Fibroblast of mammary gland (primary cell): ENCODE data around the gene ZYG11A.

Experiments used
- DNase-seq: peaks from one replicate; pipeline ENCODE4 v3.0.0-alpha.2; 2010; ENCODE audit warnings: low read depth
- H3K4me3 ChIP-seq: 2 replicates; pipeline ENCODE4 v1.5.1; 2011; ENCODE audit warnings: low read depth, mild to moderate bottlenecking, low read length, moderate library complexity; ENCODE audit not compliant: control insufficient read depth
- TF ChIP-seq, protein P1 (sequence below): conservative IDR thresholded peaks from 2 replicates; pipeline ENCODE4 v1.5.1; 2011; ENCODE audit warnings: low read depth, low read length, inconsistent platforms; ENCODE audit not compliant: control insufficient read depth, insufficient read depth

Gene ZYG11A

DNA sequence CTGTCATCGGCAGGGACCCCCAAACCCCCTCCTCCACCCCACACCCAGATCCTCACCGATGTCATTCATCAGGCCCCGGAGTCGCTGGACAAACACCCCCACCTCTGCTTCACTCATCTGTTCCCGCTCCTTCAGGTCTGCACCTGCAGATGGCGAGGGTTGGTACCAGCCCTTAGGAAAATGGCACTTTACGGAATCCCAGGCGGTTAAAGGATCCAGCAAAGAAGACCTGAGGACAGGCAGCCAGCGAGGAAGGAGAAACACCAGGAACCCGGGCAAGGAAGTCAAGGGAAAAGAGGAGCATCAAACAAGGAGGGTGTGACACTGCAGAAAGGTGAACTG lies 65.2 kb downstream of the ZYG11A start:
- DNase-seq = no peak
- TF ChIP-seq, protein P1, sequence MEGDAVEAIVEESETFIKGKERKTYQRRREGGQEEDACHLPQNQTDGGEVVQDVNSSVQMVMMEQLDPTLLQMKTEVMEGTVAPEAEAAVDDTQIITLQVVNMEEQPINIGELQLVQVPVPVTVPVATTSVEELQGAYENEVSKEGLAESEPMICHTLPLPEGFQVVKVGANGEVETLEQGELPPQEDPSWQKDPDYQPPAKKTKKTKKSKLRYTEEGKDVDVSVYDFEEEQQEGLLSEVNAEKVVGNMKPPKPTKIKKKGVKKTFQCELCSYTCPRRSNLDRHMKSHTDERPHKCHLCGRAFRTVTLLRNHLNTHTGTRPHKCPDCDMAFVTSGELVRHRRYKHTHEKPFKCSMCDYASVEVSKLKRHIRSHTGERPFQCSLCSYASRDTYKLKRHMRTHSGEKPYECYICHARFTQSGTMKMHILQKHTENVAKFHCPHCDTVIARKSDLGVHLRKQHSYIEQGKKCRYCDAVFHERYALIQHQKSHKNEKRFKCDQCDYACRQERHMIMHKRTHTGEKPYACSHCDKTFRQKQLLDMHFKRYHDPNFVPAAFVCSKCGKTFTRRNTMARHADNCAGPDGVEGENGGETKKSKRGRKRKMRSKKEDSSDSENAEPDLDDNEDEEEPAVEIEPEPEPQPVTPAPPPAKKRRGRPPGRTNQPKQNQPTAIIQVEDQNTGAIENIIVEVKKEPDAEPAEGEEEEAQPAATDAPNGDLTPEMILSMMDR = no peak

DNA sequence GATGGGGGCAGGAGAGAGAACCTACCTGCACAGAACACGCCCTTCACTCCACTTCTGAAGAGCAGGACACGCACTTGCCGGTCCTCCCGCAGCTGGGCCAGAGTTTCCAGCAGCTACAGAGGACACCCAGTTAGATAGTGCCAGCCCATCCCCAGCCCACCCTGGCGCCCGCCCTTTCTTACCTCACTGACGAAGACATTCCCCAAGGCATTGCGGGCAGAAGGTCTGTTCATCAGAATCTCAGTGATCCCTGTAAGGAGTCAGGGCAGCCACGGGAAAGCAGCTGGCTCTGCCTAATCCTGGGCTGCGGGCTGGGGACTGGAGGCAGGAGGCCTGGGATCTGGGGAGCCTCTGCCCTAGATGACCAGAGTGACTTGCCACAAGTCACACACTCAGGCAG lies 69.0 kb downstream of the ZYG11A start:
- no peak overlapping the region for H3K4me3 ChIP-seq
- no peak for DNase-seq
- TF ChIP-seq, protein P1 = no peak

More for the DNA sequence above, 65.2 kb downstream of the ZYG11A start:
- no peak overlapping the region for H3K4me3 ChIP-seq

DNA sequence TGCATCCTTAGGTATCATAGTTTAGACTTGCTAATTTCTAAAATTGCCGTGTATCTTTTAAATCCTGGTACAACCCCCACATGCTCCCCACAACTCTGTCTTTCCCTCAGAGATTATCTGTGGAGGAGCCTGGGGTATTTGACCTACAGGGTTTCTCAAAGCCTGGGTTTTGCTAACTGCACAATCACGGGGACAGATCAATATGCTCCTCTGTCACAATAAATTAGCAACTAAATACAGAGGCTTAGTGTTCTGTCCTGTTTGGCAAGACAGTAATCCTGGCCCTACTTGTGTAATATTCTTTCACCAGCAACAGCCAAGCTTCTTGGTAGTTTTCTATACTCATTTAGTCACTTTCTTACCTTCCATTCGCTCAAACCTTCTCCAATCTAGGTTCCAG lies 70.5 kb downstream of the ZYG11A start:
- TF ChIP-seq, protein P1 = no peak
- no peak for DNase-seq

DNA sequence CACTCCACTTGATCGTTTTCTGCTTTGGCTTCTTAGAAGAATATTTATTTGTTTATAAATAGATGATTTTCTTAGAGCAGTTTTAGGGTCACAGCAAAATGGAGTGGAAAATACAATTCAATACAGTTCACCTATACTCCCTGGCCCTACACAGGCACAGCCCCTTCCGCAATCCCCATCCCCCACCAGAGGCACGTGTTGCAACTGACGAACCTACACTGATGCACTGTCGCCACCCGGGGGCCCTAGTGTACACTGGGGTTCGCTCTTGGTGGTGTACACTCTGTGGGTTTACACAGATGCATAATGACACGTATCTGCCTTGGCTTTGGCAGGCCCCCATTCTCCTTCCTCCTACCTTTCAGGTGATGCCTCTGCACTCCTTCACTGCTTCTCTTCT lies 71.0 kb downstream of the ZYG11A start:
- DNase-seq = no peak
- H3K4me3 ChIP-seq = no peak overlapping the region
- TF ChIP-seq, protein P1 = no peak

More for the DNA sequence above, 70.5 kb downstream of the ZYG11A start:
- H3K4me3 ChIP-seq = no peak overlapping the region

DNA sequence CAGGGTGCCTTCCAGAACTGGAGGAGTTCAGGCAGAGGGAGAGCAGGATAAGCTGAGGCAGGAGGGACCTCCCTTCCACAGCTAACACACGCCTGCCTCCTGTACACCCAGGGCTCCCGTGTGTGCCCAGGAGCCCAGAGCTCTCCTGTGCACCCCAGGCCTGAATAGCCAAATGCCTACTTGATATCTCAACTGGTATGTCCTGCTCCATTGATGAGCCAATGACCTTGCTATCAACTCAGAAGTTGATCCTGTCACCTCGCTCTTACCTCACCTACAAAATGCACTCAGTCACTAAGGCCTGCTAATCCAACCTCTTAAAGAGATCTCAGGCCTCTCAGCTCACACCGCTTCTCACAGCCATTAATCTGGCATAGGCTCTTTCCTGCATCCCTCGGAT lies 71.9 kb downstream of the ZYG11A start:
- no peak overlapping the region for H3K4me3 ChIP-seq
- DNase-seq = no peak
- TF ChIP-seq, protein P1 = no peak

GRCh38 chr1:52915211-52915854 lies 72.8 kb downstream of the ZYG11A start:
- TF ChIP-seq, protein P1 = no peak
- DNase-seq = no peak
- no peak overlapping the region for H3K4me3 ChIP-seq

GRCh38 chr1:52915855-52916220 lies 73.3 kb downstream of the ZYG11A start:
- DNase-seq = no peak
- TF ChIP-seq, protein P1 = no peak
- H3K4me3 ChIP-seq = no peak overlapping the region
